Testis (tissue), 3 donors: ENCODE data around the gene COL15A1. TPM values are rescaled to one million over a fixed set of nuclear protein-coding genes. Genes with fewer than 3 reads are reported as not detected.

ENCODE experiments used
- DNase-seq: peaks from one replicate; pipeline ENCODE4 v3.0.0-alpha.2; 2019
- H3K27ac ChIP-seq, 2 donors: fragments of 200-600 bp; sonication (generic); one replicate each; pipeline ENCODE4 v1.5.1; 2019
- H3K27me3 ChIP-seq: fragments of 200-600 bp; sonication (generic); one replicate; pipeline ENCODE4 v1.5.1; 2019
- H3K36me3 ChIP-seq: fragments of 200-600 bp; sonication (generic); one replicate; pipeline ENCODE4 v1.5.1; 2017; ENCODE audit warnings: low read depth; ENCODE audit errors: missing control alignments
- H3K4me1 ChIP-seq: fragments of 200-600 bp; sonication (generic); one replicate; pipeline ENCODE4 v1.5.1; 2019
- H3K4me3 ChIP-seq, 2 donors: fragments of 200-600 bp; sonication (generic); one replicate each; pipeline ENCODE4 v1.5.1; 2017 to 2019
- H3K9me3 ChIP-seq: fragments of 200-600 bp; sonication (generic); one replicate; pipeline ENCODE4 v1.5.1; 2017
- POLR2A ChIP-seq: fragments of 450-650 bp; IDR thresholded peaks from one replicate; pipeline ENCODE4 v1.6.1; 2017; ENCODE audit warnings: antibody characterized with exemption, mild to moderate bottlenecking, moderate library complexity
- WGBS, 2 donors: methylation state at CpG; one replicate each; pipeline ENCODE4 v1.1.5; 2018; 5-methylcytosine and 5-hydroxymethylcytosine counted together
- intact Hi-C: fragments of 100-400 bp; cut with DNase I; formaldehyde crosslinking; loops from one replicate; pipeline ENCODE4 v1.15.1; 2023; ENCODE audit warnings: low total_unique reads
- polyA plus RNA-seq: library from polyadenylated mRNA; stranded (reverse); fragments of 350-450 nt; fragmentation: Illumina TruSeq; extraction: RNeasy Lipid Tissue Mini Kit (QIAGEN cat#74804); gene quantifications from one replicate; pipeline ENCODE4 v1.2.3, GENCODE V29; 2014; ENCODE audit warnings: low read depth, low replicate concordance; ENCODE audit not compliant: insufficient read depth
- total RNA-seq, 2 donors: library from RNA; depleted of rRNA; stranded (reverse); fragments of >200 nt; gene quantifications; one replicate each; pipeline ENCODE4 v1.2.3, GENCODE V29; 2016
- TF ChIP-seq, protein P1 (sequence below), 3 experiments: fragments of 450-650 bp in 2 of 3; fragments of 200-600 bp in 1 of 3; sonication (generic) in 1 of 3; IDR thresholded peaks; one replicate each; pipeline ENCODE4 v1.5.1; 2016 to 2019; ENCODE audit warnings: antibody characterized with exemption in 3 of 3, mild to moderate bottlenecking in 2 of 3, moderate library complexity in 1 of 3

The COL15A1 gene
- total and polyA plus RNA-seq, 3 donors from 2014 or later, result 37.2 to 55.5 (median 49.4) TPM

DNA sequence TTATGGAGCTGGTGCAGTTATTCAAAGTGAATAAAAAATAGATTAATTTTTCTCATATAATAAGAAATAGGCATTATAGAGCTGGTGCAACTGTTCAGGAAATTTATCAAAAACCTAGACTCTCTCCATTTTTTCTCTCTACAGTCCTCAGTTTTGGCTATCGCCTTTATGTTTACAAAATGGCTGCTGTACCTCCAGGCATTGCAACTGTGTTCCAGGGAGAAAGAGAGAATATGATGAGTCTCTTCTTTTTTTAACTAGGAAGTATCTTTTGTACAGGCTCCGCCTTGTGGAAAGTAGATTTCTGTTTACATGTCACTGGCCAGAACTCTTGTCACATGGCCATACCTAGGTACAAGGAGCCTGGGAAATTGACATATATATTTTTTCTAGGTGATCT is 158.1 kb downstream of the COL15A1 start:
- Histone ChIP-seq H3K36me3 (no peaks in the 10 kb centered on the region), H3K9me3 (no peaks in the 10 kb centered on the region), H3K27ac (no peak overlapping the region), H3K4me3 (no peak overlapping the region), H3K4me1 (peaks cover 12% of the 10 kb centered on the region), H3K27me3 (no peaks in the 10 kb centered on the region)
- DNase-seq, result no peak
- 89 to 95% methylated on average over 2 of the region's 2 CpGs for WGBS, 2 donors
- TF ChIP-seq, protein P1, sequence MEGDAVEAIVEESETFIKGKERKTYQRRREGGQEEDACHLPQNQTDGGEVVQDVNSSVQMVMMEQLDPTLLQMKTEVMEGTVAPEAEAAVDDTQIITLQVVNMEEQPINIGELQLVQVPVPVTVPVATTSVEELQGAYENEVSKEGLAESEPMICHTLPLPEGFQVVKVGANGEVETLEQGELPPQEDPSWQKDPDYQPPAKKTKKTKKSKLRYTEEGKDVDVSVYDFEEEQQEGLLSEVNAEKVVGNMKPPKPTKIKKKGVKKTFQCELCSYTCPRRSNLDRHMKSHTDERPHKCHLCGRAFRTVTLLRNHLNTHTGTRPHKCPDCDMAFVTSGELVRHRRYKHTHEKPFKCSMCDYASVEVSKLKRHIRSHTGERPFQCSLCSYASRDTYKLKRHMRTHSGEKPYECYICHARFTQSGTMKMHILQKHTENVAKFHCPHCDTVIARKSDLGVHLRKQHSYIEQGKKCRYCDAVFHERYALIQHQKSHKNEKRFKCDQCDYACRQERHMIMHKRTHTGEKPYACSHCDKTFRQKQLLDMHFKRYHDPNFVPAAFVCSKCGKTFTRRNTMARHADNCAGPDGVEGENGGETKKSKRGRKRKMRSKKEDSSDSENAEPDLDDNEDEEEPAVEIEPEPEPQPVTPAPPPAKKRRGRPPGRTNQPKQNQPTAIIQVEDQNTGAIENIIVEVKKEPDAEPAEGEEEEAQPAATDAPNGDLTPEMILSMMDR (IDR thresholded peaks at IDR 0.05), result no peak
- no peak for TF ChIP-seq POLR2A
- intact Hi-C loops, result no loop called here

DNA sequence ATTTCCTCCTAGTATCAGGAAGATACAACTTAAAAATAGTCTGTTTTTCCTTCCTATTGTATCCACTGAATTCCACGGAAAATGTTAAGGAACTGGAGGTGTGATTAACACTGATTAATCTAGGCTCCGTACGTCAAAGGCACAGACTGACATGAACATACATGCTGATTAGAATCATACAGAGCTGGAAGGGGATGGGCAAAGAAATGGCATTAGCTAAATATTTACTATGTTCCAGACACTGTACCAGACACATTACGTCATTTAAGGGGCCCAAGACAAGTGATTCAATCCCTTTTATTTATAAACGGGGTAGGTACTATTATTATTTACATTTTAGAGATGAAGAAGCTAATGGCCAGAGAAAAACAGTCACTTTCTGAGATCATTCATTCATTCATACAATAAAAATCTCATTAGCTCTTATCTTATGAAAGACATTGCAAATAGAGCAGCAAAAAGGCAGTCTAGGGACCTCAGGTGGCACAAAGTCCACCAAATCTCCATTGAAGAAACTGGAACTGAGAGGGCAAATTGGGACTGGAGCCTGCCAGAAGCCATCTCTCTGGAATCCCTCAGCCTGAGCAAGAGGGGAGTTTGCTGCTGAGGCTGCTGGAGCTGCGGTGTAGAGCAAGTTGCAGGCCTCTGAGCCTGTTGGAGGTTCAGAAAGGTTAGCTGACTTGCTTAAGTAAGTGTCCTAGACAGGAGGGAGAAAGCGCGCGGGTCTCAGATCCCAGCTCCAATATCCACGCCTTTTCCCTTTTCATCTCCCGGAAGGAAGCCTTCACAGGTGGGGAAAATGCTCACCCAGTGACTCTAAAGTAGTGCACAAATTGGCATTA is 159.6 kb downstream of the COL15A1 start:
- TF ChIP-seq POLR2A, result no peak
- TF ChIP-seq, protein P1 (IDR thresholded peaks at IDR 0.05), result no peak
- no peaks in the 10 kb centered on the region for H3K9me3 ChIP-seq
- H3K4me1 ChIP-seq, result peaks cover 15% of the 10 kb centered on the region
- no peaks in the 10 kb centered on the region for H3K27me3 ChIP-seq
- WGBS, 2 donors, result 57 to 61% methylated on average over 11 of the region's 11 CpGs
- DNase-seq, result no peak
- peak overlapping the region in 1 of 2 donors; percentile 94 for H3K27ac ChIP-seq
- no peaks in the 10 kb centered on the region for H3K36me3 ChIP-seq
- intact Hi-C loops, result no loop called here
- H3K4me3 ChIP-seq, result no peak overlapping the region

DNA sequence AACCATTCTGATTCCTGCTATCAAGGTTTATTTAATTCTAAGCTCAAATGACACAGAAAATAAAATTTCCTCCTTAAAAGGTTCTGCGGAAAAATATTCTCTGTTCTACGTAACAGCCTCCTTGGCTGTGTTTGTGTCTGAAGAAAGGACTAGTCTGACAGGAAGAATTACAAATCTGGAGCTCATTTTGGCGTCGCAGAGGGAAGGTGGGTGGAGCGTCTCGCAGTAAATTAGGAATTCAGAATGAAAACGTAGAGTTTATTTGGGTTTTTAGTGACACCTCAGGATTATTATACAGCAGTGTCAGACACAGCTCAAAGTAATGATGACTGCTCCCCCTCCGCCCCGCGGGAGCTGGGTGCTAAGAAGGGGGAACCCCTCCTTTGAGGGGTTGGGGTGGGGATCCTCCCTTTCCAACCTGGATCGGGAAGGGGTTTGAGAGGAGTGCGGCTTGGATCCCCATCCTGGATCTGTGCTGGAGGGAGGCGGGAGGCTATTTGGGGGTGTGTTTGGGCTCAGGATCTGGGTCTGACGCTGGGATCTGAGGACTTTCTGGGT is 160.3 kb downstream of the COL15A1 start:
- intact Hi-C loops, result no loop called here
- H3K4me1 ChIP-seq, result peaks cover 15% of the 10 kb centered on the region

DNA sequence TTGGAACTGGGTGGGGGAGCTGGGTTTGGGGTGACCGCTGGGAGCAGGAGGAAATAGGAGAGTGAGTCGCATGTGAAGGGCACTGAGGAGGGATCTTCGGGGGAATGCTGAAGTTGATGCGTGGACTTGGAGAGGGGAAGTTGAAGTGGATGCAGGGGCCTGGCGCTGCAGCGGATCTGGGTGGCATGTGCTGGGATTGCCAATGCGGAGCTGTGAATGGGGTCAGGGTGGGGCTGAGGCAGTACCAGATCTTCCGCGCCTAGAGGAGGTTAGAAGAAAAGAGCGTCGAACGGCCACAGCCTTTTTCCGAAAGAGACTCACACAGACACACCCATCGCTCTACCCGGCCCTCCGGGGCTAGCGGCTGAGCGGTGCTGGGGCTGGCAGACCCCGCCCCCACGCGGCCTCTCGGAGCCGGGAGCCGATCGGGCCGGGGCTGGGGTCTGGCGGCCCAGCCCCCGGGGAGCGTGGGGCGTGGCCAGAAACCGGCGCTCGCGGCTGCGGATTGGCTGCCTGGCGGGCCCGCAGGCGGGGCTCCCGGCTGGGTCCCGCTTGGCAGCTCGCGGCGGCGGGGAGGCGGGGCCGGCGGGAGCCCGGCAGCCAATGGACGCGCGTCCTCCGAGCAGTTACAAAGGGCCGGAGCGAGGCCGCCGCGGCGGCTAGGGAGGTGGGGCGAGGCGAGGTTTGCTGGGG is 160.9 kb downstream of the COL15A1 start, which contains the start of gene TGFBR1:
Gene TGFBR1, plus strand, starts transcription at position 655 of the 693 bp plus-strand sequence. CDS start 93 bp downstream, outside the sequence.
- peak; percentile 95 for DNase-seq
- Histone ChIP-seq H3K9me3 (no peaks in the 10 kb centered on the region), H3K27ac (peak within 1 kb of the TSS; percentile 72 to 94), H3K36me3 (no peaks in the 10 kb centered on the region), H3K4me1 (peaks cover 15% of the 10 kb centered on the region), H3K27me3 (no peaks in the 10 kb centered on the region), H3K4me3 (peak within 1 kb of the TSS; percentile 73 to 79)
- intact Hi-C loops, result no loop called here
- 0% methylated on average over 24 to 46 of the region's 60 CpGs for WGBS, 2 donors
- TF ChIP-seq, protein P1 (IDR thresholded peaks at IDR 0.05), result no peak
- peak; percentile 86 for TF ChIP-seq POLR2A

More for the DNA sequence above, 160.3 kb downstream of the COL15A1 start:
- Histone ChIP-seq H3K4me3 (peak overlapping the region; percentile 69 to 79), H3K27ac (peak overlapping the region; percentile 72 to 94), H3K36me3 (no peaks in the 10 kb centered on the region), H3K27me3 (no peaks in the 10 kb centered on the region), H3K9me3 (no peaks in the 10 kb centered on the region)
- WGBS, 2 donors, result 5 to 6% methylated on average over 14 of the region's 14 CpGs
- TF ChIP-seq POLR2A, result no peak
- TF ChIP-seq, protein P1 (IDR thresholded peaks at IDR 0.05), result no peak
- DNase-seq, result peak; percentile 19
